ENCODE data around the gene CORO2A.
A peak's percentile ranks its signal among the peaks of the same experiment; 100 is the strongest.
"Not testable (repeated sequence)": the region's sequence is repeated elsewhere in the genome, so short reads cannot be mapped to it uniquely, and the experiment has no call there.

The CORO2A gene

GRCh38 chr9:98135558-98135934, 56.9 kb downstream of the CORO2A start:
- DNase-seq (ENCODE audit: low read depth) = no peak
- no peak overlapping the region for H3K4me3 ChIP-seq (ENCODE audit: low read depth, low read length)
- TF ChIP-seq, protein P1, sequence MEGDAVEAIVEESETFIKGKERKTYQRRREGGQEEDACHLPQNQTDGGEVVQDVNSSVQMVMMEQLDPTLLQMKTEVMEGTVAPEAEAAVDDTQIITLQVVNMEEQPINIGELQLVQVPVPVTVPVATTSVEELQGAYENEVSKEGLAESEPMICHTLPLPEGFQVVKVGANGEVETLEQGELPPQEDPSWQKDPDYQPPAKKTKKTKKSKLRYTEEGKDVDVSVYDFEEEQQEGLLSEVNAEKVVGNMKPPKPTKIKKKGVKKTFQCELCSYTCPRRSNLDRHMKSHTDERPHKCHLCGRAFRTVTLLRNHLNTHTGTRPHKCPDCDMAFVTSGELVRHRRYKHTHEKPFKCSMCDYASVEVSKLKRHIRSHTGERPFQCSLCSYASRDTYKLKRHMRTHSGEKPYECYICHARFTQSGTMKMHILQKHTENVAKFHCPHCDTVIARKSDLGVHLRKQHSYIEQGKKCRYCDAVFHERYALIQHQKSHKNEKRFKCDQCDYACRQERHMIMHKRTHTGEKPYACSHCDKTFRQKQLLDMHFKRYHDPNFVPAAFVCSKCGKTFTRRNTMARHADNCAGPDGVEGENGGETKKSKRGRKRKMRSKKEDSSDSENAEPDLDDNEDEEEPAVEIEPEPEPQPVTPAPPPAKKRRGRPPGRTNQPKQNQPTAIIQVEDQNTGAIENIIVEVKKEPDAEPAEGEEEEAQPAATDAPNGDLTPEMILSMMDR (conservative IDR thresholded peaks at IDR 0.05; ENCODE audit: low read depth, low read length) = no peak

DNA sequence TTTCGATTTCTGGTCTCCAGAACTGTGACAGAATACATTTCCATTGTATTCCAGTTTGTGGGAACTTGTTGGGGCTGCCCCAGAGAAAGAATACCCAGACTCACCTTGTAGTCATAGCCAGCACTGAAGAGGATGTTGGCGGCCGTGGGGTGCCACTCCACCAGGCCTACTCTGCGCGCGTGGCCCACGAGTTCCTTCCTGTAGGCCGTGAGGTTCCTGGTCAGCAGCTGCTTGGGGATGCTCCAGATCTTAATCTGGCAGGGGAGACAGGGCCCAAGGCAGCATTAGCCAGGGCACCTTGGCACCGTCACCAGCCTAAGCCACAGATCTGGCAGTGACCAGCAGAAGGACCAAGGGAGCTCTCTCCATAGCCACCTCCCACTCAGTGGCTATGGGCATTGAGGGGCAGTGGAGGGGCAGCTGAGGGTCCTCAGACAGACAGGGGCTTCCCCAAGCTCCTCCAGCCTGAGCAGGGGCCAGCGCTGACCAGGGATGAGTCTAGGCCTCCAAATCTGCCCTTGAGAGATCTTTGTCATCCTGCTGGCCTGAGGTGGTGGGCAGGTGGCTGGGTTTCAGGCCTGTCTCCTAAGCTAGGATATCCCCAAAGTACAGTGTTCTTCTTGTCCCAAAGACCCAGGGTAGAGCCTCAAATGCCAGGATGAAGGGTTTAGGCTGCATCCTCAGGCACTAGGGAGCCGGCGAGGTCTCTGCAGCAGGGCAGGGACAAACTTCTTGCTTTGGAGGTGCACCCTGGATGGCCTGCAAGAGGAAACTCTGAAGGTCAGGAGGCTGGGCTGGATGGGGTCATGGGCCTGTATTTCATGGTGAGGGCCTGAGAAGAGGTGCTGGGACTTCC, 57.5 kb downstream of the CORO2A start:
- TF ChIP-seq, protein P1 (conservative IDR thresholded peaks at IDR 0.05; ENCODE audit: low read depth, low read length) = no peak
- H3K4me3 ChIP-seq (ENCODE audit: low read depth, low read length) = no peak overlapping the region
- no peak for DNase-seq (ENCODE audit: low read depth)

- no peak for DNase-seq (ENCODE audit: low read depth)
- H3K4me3 ChIP-seq (ENCODE audit: low read depth, low read length) = no peak overlapping the region
- TF ChIP-seq, protein P1 (conservative IDR thresholded peaks at IDR 0.05; ENCODE audit: low read depth, low read length) = no peak
Observed at GRCh38 chr9:98132806-98133631, 59.4 kb downstream of the CORO2A start.

GRCh38 chr9:98132158-98132557, 60.3 kb downstream of the CORO2A start:
- no peak overlapping the region for H3K4me3 ChIP-seq (ENCODE audit: low read depth, low read length)
- DNase-seq (ENCODE audit: low read depth) = no peak
- TF ChIP-seq, protein P1 (conservative IDR thresholded peaks at IDR 0.05; ENCODE audit: low read depth, low read length) = no peak

- H3K4me3 ChIP-seq (ENCODE audit: low read depth, low read length) = no peak overlapping the region
- TF ChIP-seq, protein P1 (conservative IDR thresholded peaks at IDR 0.05; ENCODE audit: low read depth, low read length) = no peak
- DNase-seq (ENCODE audit: low read depth) = no peak
Observed at GRCh38 chr9:98130576-98131228, 61.7 kb downstream of the CORO2A start.

GRCh38 chr9:98130060-98130459, 62.4 kb downstream of the CORO2A start:
- not testable (repeated sequence) for DNase-seq (ENCODE audit: low read depth); H3K4me3 ChIP-seq (ENCODE audit: low read depth, low read length)

- peak; percentile 33 for DNase-seq (ENCODE audit: low read depth)
- no peak overlapping the region for H3K4me3 ChIP-seq (ENCODE audit: low read depth, low read length)
- TF ChIP-seq, protein P1 (conservative IDR thresholded peaks at IDR 0.05; ENCODE audit: low read depth, low read length) = no peak
Observed at GRCh38 chr9:98129451-98129881, 63.0 kb downstream of the CORO2A start.

All from choroid plexus epithelial cell (primary cell).